GM10248 (cell line): ENCODE results near the gene TRAP1.

Source experiments
- CTCF ChIA-PET: fragments of 300-600 bp; sonication (Branson Sonifier 250); formaldehyde crosslinking; extraction: SDS; loops from one replicate; lab custom pipeline; 2021; ENCODE audit warnings: antibody characterized with exemption; lab: Yijun Ruan, JAX
- POLR2A ChIA-PET: fragments of 350-650 bp; sonication (Branson Sonifier 250); formaldehyde crosslinking; extraction: SDS; loops from one replicate; lab custom pipeline; 2020; ENCODE audit warnings: antibody characterized with exemption; lab: Yijun Ruan, JAX
- DNase-seq: peaks from one replicate; pipeline ENCODE4 v3.0.0; 2012; ENCODE audit errors: extremely low spot score
- CTCF ChIP-seq: IDR thresholded peaks from 2 replicates; pipeline ENCODE4 v1.5.1; 2012; ENCODE audit warnings: mild to moderate bottlenecking, low read depth; ENCODE audit errors: extremely low read depth, missing control alignments, control extremely low read depth

The TRAP1 gene

GRCh38 chr16:3668626-3669025, 48.7 kb downstream of the TRAP1 start:
- no peak for TF ChIP-seq CTCF
- CTCF ChIA-PET: no interaction called here
- POLR2A ChIA-PET: no interaction called here
- no peak for DNase-seq

GRCh38 chr16:3665508-3665907, 51.8 kb downstream of the TRAP1 start:
- no peak for DNase-seq
- ChIA-PET POLR2A (no interaction called here), CTCF (interaction anchor here (1.3 kb wide), 1 partner anchor 18 kb away, joined by 3 read pairs; no protein-coding TSS in a partner anchor)
- TF ChIP-seq CTCF: peak; percentile 13

GRCh38 chr16:3664187-3664896, 53.0 kb downstream of the TRAP1 start:
- ChIA-PET CTCF (interaction anchor here (1.0 to 1.3 kb wide), 3 partner anchors 10 to 24 kb away, joined by 3 to 4 read pairs (median 3); partner anchors contain the start of gene DNASE1), POLR2A (no interaction called here)
- no peak for TF ChIP-seq CTCF
- no peak for DNase-seq

GRCh38 chr16:3662601-3663000, 54.7 kb downstream of the TRAP1 start:
- DNase-seq: no peak
- ChIA-PET CTCF (interaction anchor here (0.7 to 1.9 kb wide), 4 partner anchors 9 to 139 kb away, joined by 3 to 6 read pairs (median 4); no protein-coding TSS in a partner anchor), POLR2A (no interaction called here)
- no peak for TF ChIP-seq CTCF

- POLR2A ChIA-PET: no interaction called here
- no peak for DNase-seq
- CTCF ChIA-PET: interaction anchor here (1.5 to 1.9 kb wide), 3 partner anchors 8 to 138 kb away, joined by 4 to 6 read pairs (median 4); no protein-coding TSS in a partner anchor
- TF ChIP-seq CTCF: no peak
Observed at GRCh38 chr16:3661922-3662321, 55.4 kb downstream of the TRAP1 start.

GRCh38 chr16:3661311-3661710, 56.0 kb downstream of the TRAP1 start:
- DNase-seq: no peak
- TF ChIP-seq CTCF: no peak
- ChIA-PET CTCF (interaction anchor here (1.5 to 1.9 kb wide), 2 partner anchors 30 to 137 kb away, joined by 4 read pairs; no protein-coding TSS in a partner anchor), POLR2A (no interaction called here)
